Ishikawa (cell line): ENCODE data around the gene HJURP.

Experiments used
- CEBPB ChIP-seq: IDR thresholded peaks from 2 replicates; pipeline ENCODE4 v1.6.1; 2012
- CREB1 ChIP-seq: IDR thresholded peaks from 2 replicates; pipeline ENCODE4 v1.6.1; 2012; ENCODE audit warnings: low read depth
- EGR1 ChIP-seq: IDR thresholded peaks from 2 replicates; pipeline ENCODE4 v1.6.1; 2012
- EP300 ChIP-seq: IDR thresholded peaks from 2 replicates; pipeline ENCODE4 v1.6.1; 2012; ENCODE audit warnings: borderline replicate concordance
- FOXM1 ChIP-seq: IDR thresholded peaks from 2 replicates; pipeline ENCODE4 v1.6.1; 2012; ENCODE audit warnings: low read depth, borderline replicate concordance
- MAX ChIP-seq: IDR thresholded peaks from 2 replicates; pipeline ENCODE4 v1.6.1; 2012
- NFIC ChIP-seq: IDR thresholded peaks from 2 replicates; pipeline ENCODE4 v1.6.1; 2012
- RAD21 ChIP-seq: IDR thresholded peaks from 2 replicates; pipeline ENCODE4 v1.6.1; 2012; ENCODE audit warnings: low read depth
- REST ChIP-seq: IDR thresholded peaks from 2 replicates; pipeline ENCODE4 v1.6.1; 2012; ENCODE audit warnings: low read depth, mild to moderate bottlenecking
- TAF1 ChIP-seq: IDR thresholded peaks from 2 replicates; pipeline ENCODE4 v1.6.1; 2012; ENCODE audit warnings: low read depth, mild to moderate bottlenecking
- TCF12 ChIP-seq: IDR thresholded peaks from 2 replicates; pipeline ENCODE4 v1.6.1; 2012; ENCODE audit warnings: low read depth
- TEAD4 ChIP-seq: IDR thresholded peaks from 2 replicates; pipeline ENCODE4 v1.6.1; 2012
- USF1 ChIP-seq: IDR thresholded peaks from 2 replicates; pipeline ENCODE4 v1.6.1; 2012
- YY1 ChIP-seq: IDR thresholded peaks from 2 replicates; pipeline ENCODE4 v1.6.1; 2012; ENCODE audit warnings: low read depth
- ZBTB7A ChIP-seq: IDR thresholded peaks from 2 replicates; pipeline ENCODE4 v1.6.1; 2012; ENCODE audit warnings: low read depth

The HJURP gene

GRCh38 chr2:233830111-233830802 is 24.1 kb downstream of the HJURP start:
- TF ChIP-seq TAF1 = no peak
- TF ChIP-seq EP300 = no peak
- no peak for TF ChIP-seq NFIC
- no peak for TF ChIP-seq CREB1
- TF ChIP-seq EGR1 = no peak
- no peak for TF ChIP-seq YY1
- TF ChIP-seq TEAD4 = no peak

GRCh38 chr2:233829193-233830110 is 24.9 kb downstream of the HJURP start:
- TF ChIP-seq ZBTB7A (no peak), REST (no peak), MAX (no peak)

GRCh38 chr2:233828546-233829192 is 25.7 kb downstream of the HJURP start:
- TF ChIP-seq FOXM1 (no peak), CEBPB (no peak), TCF12 (no peak), CREB1 (no peak), EP300 (no peak), YY1 (no peak), EGR1 (no peak), NFIC (no peak), TAF1 (no peak), RAD21 (no peak), TEAD4 (no peak), REST (no peak), ZBTB7A (no peak), MAX (no peak)

GRCh38 chr2:233824373-233824772 is 30.0 kb downstream of the HJURP start:
- TF ChIP-seq CREB1 = no peak
- no peak for TF ChIP-seq FOXM1
- no peak for TF ChIP-seq TEAD4
- no peak for TF ChIP-seq YY1
- no peak for TF ChIP-seq EGR1
- TF ChIP-seq CEBPB = no peak
- no peak for TF ChIP-seq EP300
- no peak for TF ChIP-seq ZBTB7A
- TF ChIP-seq REST = no peak
- TF ChIP-seq MAX = no peak
- no peak for TF ChIP-seq NFIC
- no peak for TF ChIP-seq TAF1
- no peak for TF ChIP-seq RAD21
- no peak for TF ChIP-seq USF1
- no peak for TF ChIP-seq TCF12
